Measurements from ENCODE around the gene COL23A1.

Gene COL23A1

GRCh38 chr5:178590141-178590923, at the start of gene COL23A1:
Gene COL23A1, minus strand, starts transcription at chr5:178590393.
- no peak for DNase-seq

- DNase-seq: no peak
Observed at GRCh38 chr5:178637356-178638074, 47.3 kb upstream of the COL23A1 start.

DNA sequence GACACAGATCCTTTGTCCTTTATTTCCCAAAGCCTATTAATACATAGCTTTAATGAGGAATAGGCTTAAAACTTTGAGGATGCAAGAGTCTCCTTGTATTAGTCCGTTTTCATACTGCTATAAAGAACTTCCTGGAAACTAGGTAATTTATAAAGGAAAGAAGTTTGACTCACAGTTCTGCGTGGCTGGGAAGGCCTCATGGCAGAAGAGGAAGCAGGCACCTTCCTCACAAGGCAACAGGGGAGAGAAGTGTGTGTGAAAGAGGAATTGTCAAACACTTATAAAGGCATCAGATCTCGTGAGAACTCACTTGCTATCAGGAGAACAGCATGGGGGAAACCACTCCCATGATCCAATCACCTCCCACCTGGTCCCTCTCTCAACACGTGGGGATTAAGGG, 42.1 kb upstream of the COL23A1 start:
- no peak for DNase-seq

DNA sequence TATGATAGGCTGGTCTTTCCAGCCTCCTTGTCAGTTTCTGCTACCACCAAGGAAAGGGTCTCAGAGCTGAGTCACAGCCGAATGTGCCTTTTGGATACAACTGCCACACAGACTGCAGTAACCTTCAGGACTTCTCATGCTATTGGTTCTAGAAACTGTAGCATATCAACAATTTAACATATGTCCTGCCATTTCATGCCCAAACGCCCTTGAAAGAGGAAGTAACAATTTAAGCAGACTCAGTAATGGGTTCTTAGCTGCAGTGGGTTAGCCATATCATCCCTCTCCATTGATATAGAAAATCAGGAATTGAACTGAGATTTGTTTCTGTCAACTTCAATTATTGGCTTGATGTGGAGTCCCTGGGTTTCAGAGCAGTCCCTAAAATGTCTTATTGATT, 40.8 kb upstream of the COL23A1 start:
- DNase-seq: no peak

DNA sequence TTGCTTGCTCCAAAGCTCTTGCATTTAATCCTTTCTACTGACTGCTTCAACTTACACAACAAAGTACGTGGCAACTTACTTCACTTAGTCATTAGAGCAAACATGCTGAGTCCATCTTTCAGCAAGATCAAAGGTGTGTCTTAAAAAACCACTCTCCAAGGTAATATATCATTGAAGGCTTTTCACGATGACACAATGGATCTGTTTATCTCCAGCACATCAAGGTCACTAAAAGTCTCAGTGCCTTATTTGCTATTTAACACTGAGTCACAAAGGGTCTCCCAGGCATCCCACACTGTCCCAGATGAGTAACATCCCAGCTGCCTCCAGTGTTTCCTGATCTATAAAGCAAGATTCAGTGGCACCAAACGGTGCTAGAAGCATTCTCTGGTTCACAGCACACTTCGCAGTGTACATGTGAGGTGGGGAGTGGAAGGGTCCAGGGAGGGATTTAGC, 40.3 kb upstream of the COL23A1 start:
- no peak for DNase-seq

GRCh38 chr5:178627259-178627598, 37.0 kb upstream of the COL23A1 start:
- DNase-seq: no peak

DNA sequence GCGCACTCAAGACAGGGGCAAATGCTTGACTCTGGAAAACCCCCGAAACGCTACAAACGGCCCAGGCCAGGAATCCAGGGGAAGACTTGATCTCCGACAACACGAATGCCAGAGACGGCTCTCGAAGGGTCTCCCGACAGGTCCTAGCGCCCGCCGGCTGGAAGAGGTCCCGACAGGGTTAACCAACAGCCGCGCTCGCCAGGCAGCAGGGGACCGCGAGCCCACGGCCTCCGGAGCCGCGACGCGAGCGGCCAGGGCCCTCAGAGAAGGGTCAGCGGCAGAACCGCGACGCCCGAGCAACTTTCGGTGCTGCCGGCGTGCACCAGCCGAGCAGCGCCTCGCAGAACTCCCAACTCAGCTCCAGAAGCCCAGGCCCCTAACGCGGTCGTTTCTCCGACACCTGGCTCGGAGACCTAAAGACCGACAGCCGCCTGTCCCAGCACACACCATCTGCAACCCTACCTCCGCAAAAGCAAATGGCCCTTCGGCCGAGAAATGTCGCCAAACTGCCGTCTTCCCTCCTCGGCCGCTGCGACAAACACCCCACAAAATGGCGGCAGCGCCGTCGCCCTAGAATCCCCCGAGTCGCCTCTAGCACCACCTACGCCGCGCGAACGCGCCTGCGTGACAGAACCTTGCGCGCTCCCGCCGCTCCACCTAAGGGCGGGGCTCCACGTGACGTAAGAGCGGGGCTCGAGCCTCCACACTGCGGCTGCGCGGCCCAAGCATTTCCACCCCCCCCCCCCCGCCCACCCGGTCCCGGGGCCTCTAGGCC, 36.5 kb upstream of the COL23A1 start, which contains the start of gene CLK4:
CLK4 (minus strand) TSS at position 567 of the 775 bp plus-strand sequence. CDS start 3,634 bp downstream, outside the sequence.
- DNase-seq: peak; percentile 98

GRCh38 chr5:178625679-178626483, 35.7 kb upstream of the COL23A1 start:
- no peak for DNase-seq

- no peak for DNase-seq
Observed at GRCh38 chr5:178624631-178625546, 34.7 kb upstream of the COL23A1 start.

- no peak for DNase-seq
Observed at GRCh38 chr5:178622679-178623247, 32.6 kb upstream of the COL23A1 start.

DNA sequence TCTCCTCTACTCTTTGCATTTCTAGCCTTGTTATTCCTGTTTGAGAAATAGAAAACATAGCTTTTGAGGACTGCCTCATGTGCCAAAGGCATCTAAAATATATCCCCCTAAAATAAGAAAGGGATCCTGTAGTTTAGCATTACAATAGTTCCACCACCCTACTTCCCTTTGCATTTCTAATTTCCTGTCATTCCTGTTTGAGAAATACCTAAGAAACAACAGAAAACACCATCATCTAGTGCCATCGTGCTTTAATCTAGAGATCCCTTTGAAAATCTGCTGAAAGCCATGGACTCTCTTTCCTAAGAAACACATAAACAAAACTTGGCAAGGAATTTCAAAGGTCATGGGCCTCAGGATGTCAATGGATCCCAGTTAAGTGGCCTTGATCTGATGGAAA, 29.2 kb upstream of the COL23A1 start:
- DNase-seq: no peak

DNA sequence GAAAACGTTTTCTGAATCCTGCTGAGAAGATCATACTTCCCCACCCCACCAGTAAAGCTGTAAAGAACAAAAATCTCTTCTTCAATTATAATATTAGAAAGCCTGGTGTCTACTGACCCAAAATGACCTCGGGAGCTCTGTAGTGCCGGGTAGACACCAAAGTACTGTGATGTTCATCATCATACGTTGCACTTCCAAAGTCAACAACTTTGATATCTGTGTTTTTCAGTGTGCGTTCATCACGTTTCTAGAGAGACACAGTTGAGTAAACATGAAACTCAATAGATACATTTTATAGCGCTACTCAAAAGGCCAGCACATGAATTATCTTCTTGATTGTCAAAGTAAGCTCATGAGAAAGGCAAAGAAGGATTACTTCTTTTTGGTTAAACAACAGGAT, 22.1 kb upstream of the COL23A1 start:
- DNase-seq: no peak

DNA sequence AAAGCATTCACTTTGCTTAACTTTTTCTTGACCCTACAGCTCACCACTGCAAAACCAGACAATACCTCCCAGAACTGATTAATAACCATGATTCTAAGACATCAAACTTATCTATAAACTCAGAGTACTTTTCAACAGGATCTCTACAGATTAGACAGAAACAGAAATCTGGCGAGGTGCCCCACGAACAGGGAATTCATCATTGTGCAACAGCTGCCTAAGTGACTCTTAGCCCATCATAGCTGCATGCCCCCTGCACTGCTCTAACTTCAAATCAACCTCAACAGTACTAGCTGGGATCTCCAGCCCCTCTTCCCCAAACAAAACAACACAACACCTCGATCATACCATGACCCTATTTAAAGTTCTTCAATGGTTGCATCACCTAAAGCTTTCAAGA, 16.1 kb upstream of the COL23A1 start:
- DNase-seq: no peak

GRCh38 chr5:178605788-178606187, 15.6 kb upstream of the COL23A1 start:
- DNase-seq: no peak

GRCh38 chr5:178602752-178603151, 12.6 kb upstream of the COL23A1 start:
- no peak for DNase-seq

DNA sequence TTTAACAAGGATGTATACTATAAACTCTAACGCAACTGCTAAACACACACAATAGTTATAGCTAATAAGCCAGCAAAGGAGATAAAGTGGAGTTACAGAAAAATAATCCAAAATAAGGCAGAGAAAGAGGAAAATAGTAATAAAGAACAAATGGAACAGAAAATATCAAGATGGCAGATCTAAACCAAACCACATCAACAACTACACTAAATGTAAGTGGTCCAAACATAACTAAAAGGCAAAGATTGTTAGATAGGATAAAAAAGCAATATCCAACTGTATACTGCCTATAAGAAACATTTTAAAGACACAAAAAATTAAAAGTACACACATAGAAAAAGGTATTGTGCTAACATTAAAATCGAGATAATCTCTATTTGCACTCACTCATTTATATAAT, 5.6 kb upstream of the COL23A1 start:
- no peak for DNase-seq

- DNase-seq: no peak
Observed at GRCh38 chr5:178595150-178595549, 5.0 kb upstream of the COL23A1 start.

DNA sequence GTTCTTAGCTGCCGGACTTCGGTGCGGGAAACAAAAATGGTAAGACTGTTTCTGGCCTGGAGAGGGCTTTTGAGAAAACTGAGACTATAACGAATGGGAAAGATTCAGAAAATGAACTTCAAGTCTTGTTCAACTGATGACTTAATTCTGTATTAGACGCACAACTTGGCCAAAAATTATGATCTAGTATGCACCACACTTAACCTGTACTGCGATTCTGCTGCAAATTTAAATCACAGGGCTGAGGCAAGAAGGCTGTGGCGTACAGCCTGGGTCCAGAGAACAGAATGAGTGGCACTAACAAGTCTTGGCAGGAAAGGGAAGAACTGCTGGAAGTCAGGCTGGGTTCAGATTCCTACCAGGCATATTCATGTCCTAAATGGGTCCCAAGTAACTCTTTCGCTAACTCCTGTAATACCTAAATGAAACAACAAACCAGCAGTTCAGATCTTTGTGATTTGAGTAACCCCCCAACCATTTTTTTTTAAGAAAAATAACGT, 781 bp upstream of the COL23A1 start:
- no peak for DNase-seq

GRCh38 chr5:178589180-178590140, 733 bp downstream of the COL23A1 start:
- DNase-seq: no peak

GRCh38 chr5:178588769-178589168, 1.4 kb downstream of the COL23A1 start:
- no peak for DNase-seq

Measured in activated CD4-positive, CD25-positive, alpha-beta regulatory T cell treated with anti-CD3 and anti-CD28 coated beads, Interleukin-2, amount 50 U/mL, for 72 hours (primary cell).